NCI-H446 (cell line): Measurements from ENCODE around the gene METTL25B.

Experiments used
- DNase-seq, 2 experiments: peaks; one replicate each; lab custom pipeline; 2025; lab: John Stamatoyannopoulos, UW

The METTL25B gene

GRCh38 chr1:156727926-156728598, at the start of gene METTL25B:
Gene METTL25B (plus strand): TSS chr1:156728469. CDS start chr1:156729105, 636 bp downstream.
- DNase-seq = peak; percentile 68 to 92

- DNase-seq = no peak
These were observed 48.2 kb upstream of the METTL25B start for GRCh38 chr1:156680056-156680455.

- DNase-seq = no peak
These were observed 46.9 kb upstream of the METTL25B start for GRCh38 chr1:156681196-156681960.

- no peak for DNase-seq
These were observed 45.9 kb upstream of the METTL25B start for GRCh38 chr1:156682166-156682890.

GRCh38 chr1:156684227-156684782, 44.0 kb upstream of the METTL25B start:
- no peak for DNase-seq

- DNase-seq = peak; percentile 63 to 91
These were observed 39.0 kb upstream of the METTL25B start for GRCh38 chr1:156689035-156689952.

- DNase-seq = no peak
These were observed 38.2 kb upstream of the METTL25B start for GRCh38 chr1:156689953-156690674.

GRCh38 chr1:156690675-156691036, 37.6 kb upstream of the METTL25B start:
- no peak for DNase-seq

GRCh38 chr1:156691191-156691590, 37.1 kb upstream of the METTL25B start:
- DNase-seq = no peak

- no peak for DNase-seq
These were observed 36.4 kb upstream of the METTL25B start for GRCh38 chr1:156691665-156692440.

GRCh38 chr1:156692441-156692924, 35.8 kb upstream of the METTL25B start:
- no peak for DNase-seq

GRCh38 chr1:156692925-156693847, 35.1 kb upstream of the METTL25B start:
- no peak for DNase-seq

GRCh38 chr1:156693848-156694689, 34.2 kb upstream of the METTL25B start:
- no peak for DNase-seq

- DNase-seq = no peak
These were observed 33.6 kb upstream of the METTL25B start for GRCh38 chr1:156694690-156694962.

GRCh38 chr1:156696755-156697154, 31.5 kb upstream of the METTL25B start:
- no peak for DNase-seq

GRCh38 chr1:156697481-156697880, 30.8 kb upstream of the METTL25B start:
- no peak for DNase-seq

- DNase-seq = no peak
These were observed 29.3 kb upstream of the METTL25B start for GRCh38 chr1:156698995-156699394.
